ENCODE data around the gene DGKG.

The DGKG gene

DNA sequence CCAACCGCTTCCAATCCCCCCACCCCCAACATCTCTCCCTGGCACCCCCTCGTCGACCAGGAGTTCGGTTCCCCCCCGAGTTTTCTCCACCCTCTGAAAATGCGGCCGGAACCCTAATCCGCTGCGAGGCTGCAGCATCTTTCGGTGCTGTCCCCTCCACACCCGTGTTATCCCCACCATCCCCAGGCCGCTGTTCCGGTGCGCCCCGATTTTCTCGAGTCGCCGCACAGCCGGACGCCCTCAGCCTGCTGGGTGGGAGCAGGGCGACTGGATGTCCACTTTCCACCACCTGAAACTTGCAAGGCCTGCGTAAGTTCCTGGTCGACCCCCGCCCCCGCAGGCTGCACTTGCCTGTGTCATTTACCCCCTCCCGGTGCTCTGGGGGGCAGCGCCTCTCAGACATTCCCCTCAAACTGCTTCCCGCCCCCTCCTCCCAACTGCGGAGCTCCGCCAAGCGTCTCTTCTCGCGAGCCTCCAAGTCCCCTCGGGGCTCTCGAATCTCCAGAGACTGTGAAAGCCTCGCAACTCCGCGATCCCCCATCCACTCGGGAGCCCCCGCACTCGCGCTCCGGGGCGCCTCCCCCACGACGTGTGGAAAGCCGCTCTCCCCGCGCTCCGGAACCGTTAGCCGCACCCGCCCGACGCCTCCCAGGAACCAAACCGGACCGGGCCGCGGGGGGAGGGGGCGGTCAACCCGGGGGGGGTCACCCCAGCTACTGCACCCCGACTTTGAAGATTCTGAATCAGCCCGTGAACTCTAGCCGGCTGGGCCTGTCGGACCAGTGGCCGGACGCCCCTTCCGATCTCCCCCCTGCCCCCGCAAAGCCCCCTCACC is 253.7 kb downstream of the DGKG start:
- no peak overlapping the region for H3K27ac ChIP-seq
- TF ChIP-seq, protein P1, sequence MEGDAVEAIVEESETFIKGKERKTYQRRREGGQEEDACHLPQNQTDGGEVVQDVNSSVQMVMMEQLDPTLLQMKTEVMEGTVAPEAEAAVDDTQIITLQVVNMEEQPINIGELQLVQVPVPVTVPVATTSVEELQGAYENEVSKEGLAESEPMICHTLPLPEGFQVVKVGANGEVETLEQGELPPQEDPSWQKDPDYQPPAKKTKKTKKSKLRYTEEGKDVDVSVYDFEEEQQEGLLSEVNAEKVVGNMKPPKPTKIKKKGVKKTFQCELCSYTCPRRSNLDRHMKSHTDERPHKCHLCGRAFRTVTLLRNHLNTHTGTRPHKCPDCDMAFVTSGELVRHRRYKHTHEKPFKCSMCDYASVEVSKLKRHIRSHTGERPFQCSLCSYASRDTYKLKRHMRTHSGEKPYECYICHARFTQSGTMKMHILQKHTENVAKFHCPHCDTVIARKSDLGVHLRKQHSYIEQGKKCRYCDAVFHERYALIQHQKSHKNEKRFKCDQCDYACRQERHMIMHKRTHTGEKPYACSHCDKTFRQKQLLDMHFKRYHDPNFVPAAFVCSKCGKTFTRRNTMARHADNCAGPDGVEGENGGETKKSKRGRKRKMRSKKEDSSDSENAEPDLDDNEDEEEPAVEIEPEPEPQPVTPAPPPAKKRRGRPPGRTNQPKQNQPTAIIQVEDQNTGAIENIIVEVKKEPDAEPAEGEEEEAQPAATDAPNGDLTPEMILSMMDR (IDR thresholded peaks at IDR 0.05; ENCODE audit: low read depth, low read length) = no peak
- H3K4me3 ChIP-seq (ENCODE audit: low read depth, low read length) = peak overlapping the region; percentile 48
- peak; percentile 47 for DNase-seq
- H3K27me3 ChIP-seq (ENCODE audit: insufficient read depth, low read depth, severe bottlenecking) = peaks cover 23% of the 10 kb centered on the region
- no peaks in the 10 kb centered on the region for H3K9me3 ChIP-seq (ENCODE audit: severe bottlenecking)
- no peaks in the 10 kb centered on the region for H3K36me3 ChIP-seq

DNA sequence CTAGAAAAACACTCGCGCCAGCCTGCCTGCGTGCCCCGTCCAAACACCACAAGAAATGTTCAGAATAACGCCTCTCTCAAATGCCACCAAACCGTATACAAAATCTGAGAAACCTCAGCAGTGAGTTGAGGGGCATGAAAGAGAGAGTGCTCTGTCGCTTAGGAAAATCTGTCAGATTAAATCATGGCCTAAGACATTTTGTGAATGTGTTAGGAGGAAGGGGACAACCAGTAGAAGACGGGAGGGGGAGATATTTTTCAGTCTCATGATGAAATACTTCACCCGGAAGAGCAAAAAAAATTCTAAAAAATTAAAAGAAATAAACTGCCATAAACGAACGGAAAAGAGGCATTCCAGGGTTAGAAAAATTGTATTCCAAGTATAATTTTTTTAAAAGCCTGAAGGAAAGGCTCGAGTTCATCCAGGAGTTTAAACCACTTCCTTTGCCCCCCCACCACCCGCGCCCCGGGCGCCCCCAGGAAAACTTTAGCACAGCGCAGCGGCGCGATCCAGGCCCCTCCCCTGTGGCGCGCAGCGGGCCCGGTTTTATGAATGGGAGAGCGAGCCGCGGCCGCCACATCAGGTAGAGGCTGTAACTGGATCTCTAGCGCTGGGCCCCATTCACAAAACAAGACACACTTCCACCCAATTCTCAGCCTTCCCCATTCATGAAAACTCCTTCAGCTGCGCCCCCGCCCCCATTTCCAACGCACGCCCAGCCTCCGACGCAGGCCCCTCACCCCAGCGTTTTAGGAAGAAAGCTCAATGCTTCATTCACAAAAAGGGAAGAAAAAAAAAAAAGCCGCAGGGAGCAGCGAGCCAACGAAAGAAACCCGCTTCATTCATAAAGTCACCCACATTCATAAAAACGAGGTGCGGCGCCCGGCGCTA is 254.6 kb downstream of the DGKG start:
- peaks cover 23% of the 10 kb centered on the region for H3K27me3 ChIP-seq (ENCODE audit: insufficient read depth, low read depth, severe bottlenecking)
- no peaks in the 10 kb centered on the region for H3K36me3 ChIP-seq
- TF ChIP-seq, protein P1 (IDR thresholded peaks at IDR 0.05; ENCODE audit: low read depth, low read length) = no peak
- H3K9me3 ChIP-seq (ENCODE audit: severe bottlenecking) = no peaks in the 10 kb centered on the region
- peak; percentile 60 for DNase-seq
- H3K27ac ChIP-seq = no peak overlapping the region
- peak overlapping the region; percentile 48 for H3K4me3 ChIP-seq (ENCODE audit: low read depth, low read length)

DNA sequence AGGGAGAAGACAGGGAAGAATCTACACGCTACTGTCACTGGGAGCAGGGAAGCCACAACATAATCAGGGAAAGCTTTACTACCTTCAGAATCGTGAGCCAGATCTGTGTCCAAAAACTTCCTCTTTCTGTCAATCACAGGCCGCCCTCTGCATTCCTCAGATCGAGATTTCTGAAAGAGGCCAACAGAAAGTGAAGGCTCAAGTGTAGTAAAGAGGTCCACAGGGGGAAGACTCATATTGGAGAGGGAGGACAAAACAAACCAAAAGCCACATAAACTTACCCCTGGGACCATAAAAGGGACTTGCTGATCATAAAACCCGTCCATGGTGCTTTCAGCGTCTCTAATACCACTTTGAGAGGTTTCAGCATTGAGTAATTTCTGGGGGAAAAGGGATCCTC is 256.5 kb downstream of the DGKG start:
- no peak for DNase-seq
- Histone ChIP-seq H3K27me3 (ENCODE audit: insufficient read depth, low read depth, severe bottlenecking) (peaks cover 17% of the 10 kb centered on the region), H3K36me3 (no peaks in the 10 kb centered on the region), H3K4me3 (ENCODE audit: low read depth, low read length) (no peak overlapping the region), H3K9me3 (ENCODE audit: severe bottlenecking) (no peaks in the 10 kb centered on the region), H3K27ac (no peak overlapping the region)
- TF ChIP-seq, protein P1 (IDR thresholded peaks at IDR 0.05; ENCODE audit: low read depth, low read length) = no peak

DNA sequence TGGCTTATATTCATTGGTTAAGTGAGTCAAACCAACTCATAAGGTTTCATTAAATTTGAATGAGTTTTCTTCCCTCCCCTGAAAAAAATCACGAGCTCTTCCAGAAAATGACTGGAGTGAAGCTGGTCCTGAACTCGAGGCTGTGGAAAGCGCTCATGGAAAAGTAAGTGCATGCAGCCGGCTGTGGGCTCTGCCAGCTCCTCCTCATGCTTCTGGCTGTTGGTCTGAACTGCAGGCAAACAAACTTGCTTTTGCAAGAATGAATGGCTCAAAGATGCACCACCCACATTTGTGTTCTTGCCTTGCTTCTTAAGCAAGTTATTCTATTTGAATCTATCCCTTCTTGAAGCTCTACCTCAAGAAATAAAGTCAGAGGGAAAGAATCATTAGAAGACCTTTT is 259.3 kb downstream of the DGKG start:
- DNase-seq = no peak

DNA sequence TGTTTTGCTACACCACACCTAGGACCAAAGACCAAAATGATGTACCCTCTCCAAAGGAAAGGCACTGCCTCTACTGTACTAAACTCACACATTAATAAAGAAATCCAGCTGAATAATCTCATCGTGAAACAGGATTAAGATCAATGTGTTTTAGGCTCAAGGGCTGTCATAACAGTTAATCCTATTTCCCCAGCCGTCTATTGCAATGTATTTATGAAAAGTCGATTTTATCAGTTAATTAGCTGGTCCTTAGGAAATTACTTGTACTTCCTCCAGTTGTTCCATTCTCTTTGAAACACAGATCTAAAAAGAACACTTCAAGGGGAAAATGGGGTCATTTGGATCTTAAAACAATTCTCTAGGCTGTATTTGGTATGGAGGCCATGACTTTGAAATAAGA is 261.6 kb downstream of the DGKG start:
- Histone ChIP-seq H3K36me3 (no peaks in the 10 kb centered on the region), H3K4me3 (ENCODE audit: low read depth, low read length) (no peak overlapping the region), H3K27ac (no peak overlapping the region), H3K27me3 (ENCODE audit: insufficient read depth, low read depth, severe bottlenecking) (no peaks in the 10 kb centered on the region), H3K9me3 (ENCODE audit: severe bottlenecking) (no peaks in the 10 kb centered on the region)
- DNase-seq = no peak
- TF ChIP-seq, protein P1 (IDR thresholded peaks at IDR 0.05; ENCODE audit: low read depth, low read length) = no peak

More for the DNA sequence above, 259.3 kb downstream of the DGKG start:
- H3K27ac ChIP-seq = no peak overlapping the region
- H3K36me3 ChIP-seq = no peaks in the 10 kb centered on the region
- H3K27me3 ChIP-seq (ENCODE audit: insufficient read depth, low read depth, severe bottlenecking) = peaks cover 12% of the 10 kb centered on the region
- TF ChIP-seq, protein P1 (IDR thresholded peaks at IDR 0.05; ENCODE audit: low read depth, low read length) = no peak
- H3K4me3 ChIP-seq (ENCODE audit: low read depth, low read length) = no peak overlapping the region
- H3K9me3 ChIP-seq (ENCODE audit: severe bottlenecking) = no peaks in the 10 kb centered on the region
